ENCODE results near the gene TNKS2.
"Not testable (repeated sequence)": the region's sequence is repeated elsewhere in the genome, so short reads cannot be mapped to it uniquely, and the experiment has no call there.

Gene TNKS2

GRCh38 chr10:91856637-91857036, 58.4 kb downstream of the TNKS2 start:
- H3K4me3 ChIP-seq (ENCODE audit: low read depth, low read length), result no peak overlapping the region
- no peak for DNase-seq (ENCODE audit: low read depth)

GRCh38 chr10:91860885-91861284, 62.7 kb downstream of the TNKS2 start:
- DNase-seq (ENCODE audit: low read depth), result no peak
- no peak overlapping the region for H3K4me3 ChIP-seq (ENCODE audit: low read depth, low read length)

- DNase-seq (ENCODE audit: low read depth), result no peak
- H3K4me3 ChIP-seq (ENCODE audit: low read depth, low read length), result no peak overlapping the region
Measured at GRCh38 chr10:91864099-91864498, 65.9 kb downstream of the TNKS2 start.

DNA sequence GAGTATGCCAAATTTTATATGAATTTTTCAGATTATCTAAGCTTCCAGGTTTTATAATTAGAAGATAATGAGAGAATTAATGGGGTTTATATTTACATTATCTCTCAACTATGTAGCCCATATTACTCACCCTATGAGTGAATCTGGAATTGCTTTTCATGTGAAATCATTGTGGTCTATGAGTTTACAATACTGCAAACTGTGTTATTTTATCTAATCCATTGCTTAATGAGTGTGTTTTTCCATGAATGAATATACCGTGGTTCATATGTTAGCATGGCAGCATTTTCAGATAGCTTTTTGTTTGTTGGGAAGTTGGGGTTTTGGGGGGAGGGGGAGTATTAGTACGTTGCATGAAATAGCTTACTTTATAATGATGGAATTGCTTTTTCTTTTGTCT, 66.5 kb downstream of the TNKS2 start:
- H3K4me3 ChIP-seq (ENCODE audit: low read depth, low read length), result no peak overlapping the region
- DNase-seq (ENCODE audit: low read depth), result no peak

GRCh38 chr10:91865562-91866081, 67.4 kb downstream of the TNKS2 start:
- no peak overlapping the region for H3K4me3 ChIP-seq (ENCODE audit: low read depth, low read length)
- no peak for DNase-seq (ENCODE audit: low read depth)

GRCh38 chr10:91875156-91875555, 76.9 kb downstream of the TNKS2 start:
- DNase-seq (ENCODE audit: low read depth), result no peak
- no peak overlapping the region for H3K4me3 ChIP-seq (ENCODE audit: low read depth, low read length)

- no peak for DNase-seq (ENCODE audit: low read depth)
- H3K4me3 ChIP-seq (ENCODE audit: low read depth, low read length), result no peak overlapping the region
Measured at GRCh38 chr10:91875779-91876178, 77.6 kb downstream of the TNKS2 start.

- no peak for DNase-seq (ENCODE audit: low read depth)
- no peak overlapping the region for H3K4me3 ChIP-seq (ENCODE audit: low read depth, low read length)
Measured at GRCh38 chr10:91879515-91880170, 81.4 kb downstream of the TNKS2 start.

GRCh38 chr10:91880310-91880709, 82.1 kb downstream of the TNKS2 start:
- no peak for DNase-seq (ENCODE audit: low read depth)
- H3K4me3 ChIP-seq (ENCODE audit: low read depth, low read length), result no peak overlapping the region

DNA sequence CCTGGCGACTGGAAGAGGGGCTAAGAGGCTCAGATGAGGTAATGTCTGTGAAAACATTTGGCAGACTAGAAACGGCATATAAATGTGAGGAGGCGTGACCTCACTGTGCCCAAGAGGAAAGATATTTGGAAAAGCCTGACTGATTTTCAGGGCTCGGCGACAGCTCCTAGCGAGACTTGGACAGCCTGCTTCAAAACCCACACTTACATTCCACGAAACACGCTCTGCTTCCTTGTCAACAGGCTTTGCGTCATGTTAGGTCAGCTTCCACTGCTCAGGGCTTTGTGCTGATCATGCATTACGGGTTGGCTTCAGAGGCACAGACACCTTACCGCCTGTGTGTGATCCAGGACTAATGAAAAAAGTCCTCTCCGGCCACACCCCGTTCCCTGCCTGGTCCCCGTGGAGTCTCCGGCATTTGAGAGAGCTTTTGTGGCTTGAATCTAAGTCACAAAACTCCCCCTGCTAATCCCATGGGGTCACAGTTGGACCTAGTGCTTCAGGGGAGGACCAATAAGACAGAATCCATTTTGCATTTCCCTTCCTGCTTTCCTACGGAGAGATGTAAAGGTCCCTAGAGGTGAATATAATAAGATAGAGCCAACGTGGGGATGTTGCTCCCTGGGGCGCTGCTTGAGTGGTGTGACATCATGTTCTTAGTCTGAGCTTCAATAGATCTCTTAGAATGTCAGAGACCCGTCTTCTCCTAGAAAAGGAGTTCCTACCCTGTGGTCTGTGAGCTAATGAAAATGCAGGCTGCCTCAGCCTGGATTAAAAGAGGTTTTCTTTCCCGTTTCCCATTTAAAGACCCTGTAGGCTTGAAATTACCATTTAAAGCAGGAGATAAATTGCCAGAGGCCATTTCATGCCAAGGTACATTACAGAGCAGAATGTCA, 85.6 kb downstream of the TNKS2 start:
- peak; percentile 40 for DNase-seq (ENCODE audit: low read depth)
- peak overlapping the region; percentile 8 for H3K4me3 ChIP-seq (ENCODE audit: low read depth, low read length)

GRCh38 chr10:91884536-91884935, 86.3 kb downstream of the TNKS2 start:
- H3K4me3 ChIP-seq (ENCODE audit: low read depth, low read length), result no peak overlapping the region
- no peak for DNase-seq (ENCODE audit: low read depth)

DNA sequence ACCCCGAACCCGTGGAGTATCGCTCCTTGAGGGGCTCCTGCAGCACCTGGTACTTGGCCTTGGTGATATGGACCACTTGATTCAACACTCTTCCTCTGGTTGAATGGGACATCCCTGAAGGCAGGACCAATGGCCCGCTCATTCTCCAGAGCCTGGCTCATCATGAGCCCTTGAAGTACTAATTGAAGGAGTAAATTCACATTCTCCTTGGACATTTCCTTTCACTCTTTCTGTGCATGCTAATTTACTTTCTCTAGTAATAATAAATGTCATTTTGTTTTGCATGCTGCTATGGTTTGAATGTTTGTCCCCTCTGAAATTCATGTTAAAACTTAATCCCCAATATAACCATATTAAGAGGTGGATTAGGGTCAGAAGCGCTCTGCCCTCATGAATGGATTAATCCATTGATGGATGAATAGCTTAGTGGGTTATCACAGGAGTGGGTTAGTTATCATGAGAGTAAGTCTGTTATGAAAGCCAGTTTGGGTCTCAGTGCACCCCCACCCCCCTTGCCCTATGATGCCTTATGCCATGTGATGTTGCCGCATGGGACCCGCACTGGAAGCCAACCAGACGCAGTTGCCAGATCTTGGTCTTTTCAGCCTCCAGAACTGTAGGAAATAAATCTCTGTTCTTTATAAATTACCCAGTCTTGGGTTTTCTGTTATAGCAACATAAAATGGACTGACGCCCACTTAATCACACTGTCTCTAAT, 87.3 kb downstream of the TNKS2 start:
- no peak overlapping the region for H3K4me3 ChIP-seq (ENCODE audit: low read depth, low read length)
- DNase-seq (ENCODE audit: low read depth), result no peak

DNA sequence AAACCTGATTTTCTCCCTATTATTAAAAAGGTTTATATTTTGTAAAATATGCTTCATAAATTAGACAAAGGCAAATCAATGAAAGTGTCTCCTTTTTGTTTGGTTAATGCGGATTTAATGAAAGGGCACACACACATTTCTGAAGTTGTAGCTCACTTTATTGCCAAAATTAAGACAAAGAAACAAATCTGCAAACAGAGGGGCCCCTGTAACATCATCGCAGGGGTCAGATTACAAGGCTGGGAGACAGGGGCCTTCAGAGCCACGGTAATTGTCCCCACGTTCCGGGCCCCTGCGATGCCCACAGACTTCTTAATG, 88.7 kb downstream of the TNKS2 start:
- DNase-seq (ENCODE audit: low read depth), result no peak
- H3K4me3 ChIP-seq (ENCODE audit: low read depth, low read length), result peak overlapping the region; percentile 57

- H3K4me3 ChIP-seq (ENCODE audit: low read depth, low read length), result peak overlapping the region; percentile 57
- no peak for DNase-seq (ENCODE audit: low read depth)
Measured at GRCh38 chr10:91887272-91888076, 89.2 kb downstream of the TNKS2 start.

DNA sequence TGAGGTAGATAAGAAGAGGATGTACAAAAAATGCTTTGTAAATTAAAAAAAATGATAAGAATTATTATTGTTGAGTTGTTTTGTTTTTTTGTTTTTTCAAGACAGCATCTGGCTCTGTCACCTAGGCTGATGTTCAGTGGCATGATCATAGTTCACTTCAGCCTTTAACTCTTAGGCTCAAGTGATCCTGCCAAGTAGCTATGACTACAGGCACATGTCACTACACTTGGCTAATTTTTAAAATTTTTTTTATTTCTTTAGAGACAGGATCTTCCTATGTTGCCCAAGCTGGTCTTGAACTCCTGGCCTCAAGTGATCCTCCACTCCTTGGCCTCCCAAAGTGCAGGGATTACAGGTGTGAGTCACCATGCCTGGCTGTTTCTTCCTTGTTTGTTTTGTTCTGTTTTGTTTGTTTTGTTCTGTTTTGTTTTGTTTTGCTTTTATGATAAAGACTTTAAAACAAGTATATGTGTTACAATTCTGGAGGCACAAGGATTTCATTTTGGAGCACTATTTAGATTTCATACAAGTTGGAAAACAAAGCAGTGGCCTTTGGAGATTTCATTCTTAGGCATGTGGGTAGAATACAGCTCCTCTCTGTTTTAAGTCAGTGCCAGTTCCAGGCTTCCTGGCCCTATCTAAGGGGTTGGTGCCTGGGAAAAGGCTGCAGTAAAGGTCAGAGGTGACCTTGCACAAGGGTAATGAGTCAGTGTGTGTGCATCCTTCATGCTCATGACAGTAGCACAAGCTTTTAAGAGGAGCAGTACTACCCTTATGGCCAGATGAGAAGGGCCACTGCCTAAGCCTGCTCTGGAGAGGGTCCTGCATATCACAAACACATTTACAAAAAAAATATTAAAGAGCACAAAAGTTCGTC, 93.1 kb downstream of the TNKS2 start:
- peak; percentile 76 for DNase-seq (ENCODE audit: low read depth)

DNA sequence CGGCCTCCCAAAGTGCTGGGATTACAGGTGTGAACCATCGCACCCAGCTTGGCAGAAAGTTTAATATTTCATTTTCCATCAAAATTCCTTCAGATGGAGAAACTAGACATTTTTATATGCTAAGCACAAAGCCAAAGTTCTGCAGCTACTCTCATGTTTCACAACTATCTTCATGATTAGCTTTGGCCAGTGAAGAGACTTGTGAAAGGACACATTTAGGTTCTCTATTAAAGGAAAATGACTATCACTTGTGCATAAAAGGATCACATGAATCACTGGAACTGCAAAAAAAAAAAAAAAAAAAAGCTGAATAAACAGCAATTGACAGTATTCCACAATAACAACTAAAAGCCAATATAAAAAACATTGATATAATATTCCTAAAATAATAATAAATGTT, 94.8 kb downstream of the TNKS2 start:
- no peak overlapping the region for H3K4me3 ChIP-seq (ENCODE audit: low read depth, low read length)
- DNase-seq (ENCODE audit: low read depth), result no peak

More for the DNA sequence above, 93.1 kb downstream of the TNKS2 start:
- H3K4me3 ChIP-seq (ENCODE audit: low read depth, low read length), result no peak overlapping the region

- H3K4me3 ChIP-seq (ENCODE audit: low read depth, low read length); DNase-seq (ENCODE audit: low read depth): not testable (repeated sequence)
Measured at GRCh38 chr10:91894261-91894685, 96.0 kb downstream of the TNKS2 start.

GRCh38 chr10:91896212-91896756, 98.1 kb downstream of the TNKS2 start:
- H3K4me3 ChIP-seq (ENCODE audit: low read depth, low read length), result no peak overlapping the region
- no peak for DNase-seq (ENCODE audit: low read depth)

Measured in skeletal muscle cell (primary cell).